T-cell (primary cell): ENCODE results near the gene CAPNS1. TPM values are rescaled to one million over a fixed set of nuclear protein-coding genes. Genes with fewer than 3 reads are reported as not detected.
A peak's percentile ranks its signal among the peaks of the same experiment; 100 is the strongest.

Experiments
- ATAC-seq, 4 experiments: fragments of 200-7000 bp in 3 of 4; fragments of 150-1000 bp in 1 of 4; cut with Tn5 transposase; replicated peaks in 1 of 4; 1 replicate in 3 of 4; 2 replicates in 1 of 4; pipeline ENCODE4 v1.10.0; 2021; ENCODE audit warnings: moderate library complexity in 3 of 4, mild to moderate bottlenecking in 2 of 4, moderate number of reproducible peaks in 1 of 4
- CTCF ChIA-PET, 2 donors: fragments of 300-600 bp; sonication (Branson Sonifier 250); formaldehyde crosslinking; loops; one replicate each; lab custom pipeline; 2022; ENCODE audit warnings: antibody characterized with exemption in 2 of 2; lab: Charles Lee
- POLR2A ChIA-PET, 2 donors: fragments of 300-600 bp; sonication (Branson Sonifier 250); formaldehyde crosslinking; loops; one replicate each; lab custom pipeline; 2022; ENCODE audit warnings: antibody characterized with exemption in 2 of 2; lab: Charles Lee
- DNase-seq, 35 experiments: peaks; one replicate each; pipeline versions ENCODE4 v3.0.0 to v3.0.0-alpha.2; 2013 to 2023
- H3K27ac ChIP-seq: one replicate; pipeline ENCODE4 v1.5.1; 2013; ENCODE audit warnings: low read length
- H3K27me3 ChIP-seq, 2 experiments: replicated peaks in 1 of 2; 1 replicate in 1 of 2; 2 replicates in 1 of 2; pipeline versions ENCODE4 v1.6.1 to v1.7.0; 2013; ENCODE audit warnings: low read length in 1 of 2, mixed read lengths in 1 of 2; ENCODE audit not compliant: control insufficient read depth in 2 of 2, insufficient read depth in 2 of 2; ENCODE audit errors: extremely low read depth in 1 of 2
- H3K36me3 ChIP-seq, 2 donors: 1 replicate in 1 of 2; 2 replicates in 1 of 2; pipeline versions ENCODE4 v1.6.1 to v1.7.0; 2013; ENCODE audit warnings: low read length in 1 of 2; ENCODE audit not compliant: control insufficient read depth in 2 of 2, insufficient read depth in 1 of 2; ENCODE audit errors: extremely low read depth in 1 of 2
- H3K4me1 ChIP-seq, 2 experiments: 1 replicate in 1 of 2; 2 replicates in 1 of 2; pipeline versions ENCODE4 v1.6.1 to v1.7.0; 2013; ENCODE audit warnings: low read length in 2 of 2, mixed read lengths in 1 of 2; ENCODE audit not compliant: insufficient read depth in 2 of 2, control insufficient read depth in 1 of 2; ENCODE audit errors: extremely low read depth in 1 of 2
- H3K4me3 ChIP-seq, 2 donors: 1 replicate in 1 of 2; 2 replicates in 1 of 2; pipeline versions ENCODE4 v1.5.1 to v1.7.0; 2013; ENCODE audit warnings: mild to moderate bottlenecking in 2 of 2, low read length in 1 of 2, moderate library complexity in 1 of 2; ENCODE audit not compliant: control insufficient read depth in 1 of 2; ENCODE audit errors: extremely low read depth in 1 of 2
- H3K9me3 ChIP-seq: 2 replicates; pipeline ENCODE4 v1.7.0; 2013
- H3K27ac Mint-ChIP-seq, 2 donors: one replicate each; pipeline ENCODE4 v1.8.0; 2020 to 2021; ENCODE audit warnings: mild to moderate bottlenecking in 2 of 2, mixed read lengths in 2 of 2
- H3K27me3 Mint-ChIP-seq, 2 donors: one replicate each; pipeline ENCODE4 v1.8.0; 2021 to 2022; ENCODE audit warnings: mixed read lengths in 2 of 2
- H3K36me3 Mint-ChIP-seq: one replicate; pipeline ENCODE4 v1.8.0; 2021; ENCODE audit warnings: mixed read lengths
- H3K4me1 Mint-ChIP-seq, 3 donors: one replicate each; pipeline ENCODE4 v1.8.0; 2020 to 2022; ENCODE audit warnings: mixed read lengths in 3 of 3, mild to moderate bottlenecking in 1 of 3
- H3K4me3 Mint-ChIP-seq, 3 donors: one replicate each; pipeline ENCODE4 v1.8.0; 2020 to 2022; ENCODE audit warnings: mild to moderate bottlenecking in 3 of 3, mixed read lengths in 3 of 3, moderate library complexity in 3 of 3
- H3K9me3 Mint-ChIP-seq, 3 donors: one replicate each; pipeline ENCODE4 v1.8.0; 2020 to 2022; ENCODE audit warnings: mixed read lengths in 3 of 3
- WGBS: methylation state at CpG from one replicate; pipeline ENCODE4 v1.1.5; 2013; ENCODE audit warnings: missing lambda C conversion rate; ENCODE audit not compliant: insufficient coverage; 5-methylcytosine and 5-hydroxymethylcytosine counted together
- total RNA-seq, 35 experiments: library from RNA in 6 of 35; stranded (reverse) in 6 of 35; fragments of 120-200 nt in 1 of 35; gene quantifications; one replicate each; pipeline versions ENCODE4 v1.2.1 to v1.2.4 and lab custom pipeline; 2013 to 2026

The CAPNS1 gene
- total RNA-seq, 5 donors from 2014 or later (not counting 1 experiment from before 2014, with no cell fraction given) = 214 to 339 (median 308) TPM

GRCh38 chr19:36113894-36114720 lies 25.8 kb upstream of the CAPNS1 start:
- H3K4me1 Mint-ChIP-seq = peaks cover 43 to 47% (median 46%) of the 10 kb centered on the region in 3 donors
- DNase-seq = peak in 16 of 35 experiments; percentile 8 to 36 (median 18)
- Histone ChIP-seq H3K27ac (peak overlapping the region; percentile 68), H3K36me3 (peaks cover 4 to 34% of the 10 kb centered on the region in 2 donors), H3K27me3 (no peaks in the 10 kb centered on the region), H3K4me3 (peak overlapping the region; percentile 61 to 94), H3K4me1 (peaks cover 5 to 38% of the 10 kb centered on the region in 2 experiments), H3K9me3 (no peaks in the 10 kb centered on the region)
- WGBS = 14% methylated on average over 43 of the region's 48 CpGs
- H3K4me3 Mint-ChIP-seq = peak overlapping the region; percentile 87 to 94 (median 90)
- peaks cover 29% of the 10 kb centered on the region for H3K36me3 Mint-ChIP-seq
- CTCF ChIA-PET = no interaction called here
- H3K9me3 Mint-ChIP-seq = no peaks in the 10 kb centered on the region
- H3K27ac Mint-ChIP-seq = peak overlapping the region; percentile 96 to 97
- POLR2A ChIA-PET = no interaction called here
- no peak for ATAC-seq
- no peaks in the 10 kb centered on the region for H3K27me3 Mint-ChIP-seq

- peaks cover 45 to 48% (median 48%) of the 10 kb centered on the region in 3 donors for H3K4me1 Mint-ChIP-seq
Observed at GRCh38 chr19:36114721-36115452, 25.0 kb upstream of the CAPNS1 start, which contains the start of gene POLR2I. TSS of gene POLR2I (minus strand) at chr19:36114875. CDS start at chr19:36114856, 19 bp downstream.

DNA sequence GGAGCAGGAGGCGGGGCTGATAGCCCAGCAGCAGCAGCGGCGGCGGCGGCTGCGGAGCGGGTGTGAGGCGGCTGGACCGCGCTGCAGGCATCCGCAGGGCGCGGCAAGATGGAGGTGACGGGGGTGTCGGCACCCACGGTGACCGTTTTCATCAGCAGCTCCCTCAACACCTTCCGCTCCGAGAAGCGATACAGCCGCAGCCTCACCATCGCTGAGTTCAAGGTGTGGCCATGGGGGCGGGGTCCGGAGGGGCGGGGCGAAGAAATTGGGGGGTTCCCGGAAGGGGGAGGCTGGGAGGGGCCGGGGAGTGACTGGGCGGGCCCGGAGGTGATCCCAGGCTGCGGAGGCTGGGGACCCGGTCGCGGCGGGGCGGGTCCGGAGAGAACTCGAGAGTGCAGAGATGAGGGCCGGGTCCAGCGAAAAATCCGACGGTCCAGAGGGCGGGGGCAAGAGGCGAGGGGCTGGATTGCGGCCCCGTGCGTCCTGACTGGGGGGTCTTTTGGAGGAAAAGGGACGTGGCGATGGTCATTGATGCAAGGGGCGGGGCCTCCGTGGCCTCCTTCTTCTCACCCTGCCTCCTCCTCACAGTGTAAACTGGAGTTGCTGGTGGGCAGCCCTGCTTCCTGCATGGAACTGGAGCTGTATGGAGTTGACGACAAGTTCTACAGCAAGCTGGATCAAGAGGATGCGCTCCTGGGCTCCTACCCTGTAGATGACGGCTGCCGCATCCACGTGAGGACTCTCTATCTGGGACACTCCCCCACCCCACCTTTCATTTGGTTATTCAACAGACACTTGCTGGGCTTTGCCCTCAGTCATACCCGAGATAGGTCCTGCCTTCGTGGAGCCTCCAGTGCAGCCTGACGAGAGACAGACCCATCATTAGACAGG lies 24.2 kb upstream of the CAPNS1 start, which contains the start of gene TBCB:
Gene TBCB (plus strand): TSS at position 16 of the 891 bp plus-strand sequence. CDS start 93 bp downstream, at position 109.
- Mint-ChIP-seq H3K4me3 (peak within 1 kb of the TSS; percentile 87 to 94 (median 90)), H3K27me3 (no peaks in the 10 kb centered on the region), H3K27ac (peak within 1 kb of the TSS; percentile 96 to 97), H3K4me1 (peaks cover 50 to 52% (median 50%) of the 10 kb centered on the region in 3 donors), H3K9me3 (no peaks in the 10 kb centered on the region), H3K36me3 (peaks cover 35% of the 10 kb centered on the region)
- Histone ChIP-seq H3K4me3 (peak within 1 kb of the TSS; percentile 61 to 94), H3K9me3 (no peaks in the 10 kb centered on the region), H3K36me3 (peaks cover 4 to 46% of the 10 kb centered on the region in 2 donors), H3K27me3 (no peaks in the 10 kb centered on the region), H3K27ac (peak within 1 kb of the TSS; percentile 68), H3K4me1 (peaks cover 5 to 47% of the 10 kb centered on the region in 2 experiments)
- peak; percentile 53 to 58 (median 56) for ATAC-seq
- 7% methylated on average over 38 of the region's 59 CpGs for whole genome bisulfite sequencing
- peak in 14 of 35 experiments; percentile 85 to 91 (median 88) for DNase-seq
- ChIA-PET POLR2A (interaction anchor here in 1 of 2 donors (0.7 to 0.9 kb wide), 2 partner anchors 99 to 234 kb away, joined by 3 to 4 read pairs; partner anchors contain the start of genes ZNF146 and ZNF565), CTCF (interaction anchor here in 1 of 2 donors (0.5 to 1.8 kb wide), 4 partner anchors 11 to 1667 kb away, joined by 3 to 7 read pairs (median 3); no protein-coding TSS in a partner anchor)

More at GRCh38 chr19:36114721-36115452, 25.0 kb upstream of the CAPNS1 start, which contains the start of gene POLR2I:
- ATAC-seq = peak; percentile 87 to 89 (median 88)
- Histone ChIP-seq H3K9me3 (no peaks in the 10 kb centered on the region), H3K27me3 (no peaks in the 10 kb centered on the region), H3K4me3 (peak within 1 kb of the TSS; percentile 61 to 94), H3K27ac (peak within 1 kb of the TSS; percentile 68), H3K4me1 (peaks cover 5 to 40% of the 10 kb centered on the region in 2 experiments), H3K36me3 (peaks cover 4 to 42% of the 10 kb centered on the region in 2 donors)
- peak within 1 kb of the TSS; percentile 96 to 97 for H3K27ac Mint-ChIP-seq
- under 1% methylated on average over 54 of the region's 60 CpGs for WGBS
- peak; percentile 96 to 100 (median 99) for DNase-seq
- peaks cover 31% of the 10 kb centered on the region for H3K36me3 Mint-ChIP-seq
- H3K27me3 Mint-ChIP-seq = no peaks in the 10 kb centered on the region
- H3K4me3 Mint-ChIP-seq = peak within 1 kb of the TSS; percentile 87 to 94 (median 90)
- ChIA-PET POLR2A (interaction anchor here (0.6 to 0.9 kb wide), 4 partner anchors 100 to 1108 kb away, joined by 3 to 9 read pairs (median 4); partner anchors contain the start of genes ZNF146 (in 1 of the 2) and ZNF565 (in 1 of the 2)), CTCF (interaction anchor here in 1 of 2 donors (0.5 to 1.8 kb wide), 6 partner anchors 12 to 1666 kb away, joined by 3 to 7 read pairs (median 3); no protein-coding TSS in a partner anchor)
- H3K9me3 Mint-ChIP-seq = no peaks in the 10 kb centered on the region

DNA sequence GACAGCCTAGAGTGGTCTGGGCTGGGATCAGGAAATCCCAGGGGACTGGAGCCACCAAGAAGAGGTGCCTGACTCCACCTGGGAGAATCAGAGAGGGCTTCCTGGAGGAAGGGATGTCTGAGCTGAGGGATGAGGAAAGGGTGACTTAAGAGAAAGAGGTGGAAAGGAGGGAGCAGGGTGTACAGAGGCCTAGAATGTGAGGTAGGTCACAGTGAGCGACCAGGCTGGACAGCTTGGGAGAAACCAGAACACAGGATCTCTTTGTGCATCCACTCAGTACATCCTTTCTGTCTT lies 23.6 kb upstream of the CAPNS1 start:
- no peaks in the 10 kb centered on the region for H3K27me3 Mint-ChIP-seq
- peaks cover 50 to 52% (median 50%) of the 10 kb centered on the region in 3 donors for H3K4me1 Mint-ChIP-seq
- ChIA-PET CTCF (interaction anchor here in 1 of 2 donors (1.8 kb wide), 1 partner anchor 11 kb away, joined by 7 read pairs; no protein-coding TSS in a partner anchor), POLR2A (no interaction called here)
- H3K9me3 Mint-ChIP-seq = no peaks in the 10 kb centered on the region
- Histone ChIP-seq H3K4me3 (peak overlapping the region; percentile 60 to 61), H3K4me1 (peaks cover 5 to 47% of the 10 kb centered on the region in 2 experiments), H3K27ac (peak overlapping the region; percentile 68), H3K9me3 (no peaks in the 10 kb centered on the region), H3K36me3 (peaks cover 6 to 47% of the 10 kb centered on the region in 2 donors), H3K27me3 (no peaks in the 10 kb centered on the region)
- DNase-seq = no peak
- no peak for ATAC-seq
- 71% methylated on average over 1 of the region's 1 CpG for WGBS
- peaks cover 35% of the 10 kb centered on the region for H3K36me3 Mint-ChIP-seq
- H3K4me3 Mint-ChIP-seq = peak overlapping the region; percentile 87 to 94 (median 90)
- peak overlapping the region; percentile 96 to 97 for H3K27ac Mint-ChIP-seq

- H3K27me3 Mint-ChIP-seq = no peaks in the 10 kb centered on the region
- H3K4me3 Mint-ChIP-seq = no peak overlapping the region
- Histone ChIP-seq H3K4me1 (peaks cover 0 to 23% of the 10 kb centered on the region in 2 experiments), H3K4me3 (no peak overlapping the region), H3K9me3 (no peaks in the 10 kb centered on the region), H3K27ac (no peak overlapping the region), H3K36me3 (peaks cover 10 to 49% of the 10 kb centered on the region in 2 donors), H3K27me3 (no peaks in the 10 kb centered on the region)
- ChIA-PET POLR2A (no interaction called here), CTCF (interaction anchor here in 1 of 2 donors (0.6 kb wide), 1 partner anchor 11 kb away, joined by 3 read pairs; no protein-coding TSS in a partner anchor)
- ATAC-seq = no peak
- H3K9me3 Mint-ChIP-seq = no peaks in the 10 kb centered on the region
- 96% methylated on average over 22 of the region's 26 CpGs for WGBS
- peaks cover 23 to 28% (median 26%) of the 10 kb centered on the region in 3 donors for H3K4me1 Mint-ChIP-seq
- H3K36me3 Mint-ChIP-seq = peaks cover 39% of the 10 kb centered on the region
- H3K27ac Mint-ChIP-seq = peak overlapping the region in 1 of 2 donors; percentile 14
- DNase-seq = no peak
Observed at GRCh38 chr19:36120092-36120983, 19.5 kb upstream of the CAPNS1 start.
